ENCODE measurements around the gene PDZD2.

The PDZD2 gene

DNA sequence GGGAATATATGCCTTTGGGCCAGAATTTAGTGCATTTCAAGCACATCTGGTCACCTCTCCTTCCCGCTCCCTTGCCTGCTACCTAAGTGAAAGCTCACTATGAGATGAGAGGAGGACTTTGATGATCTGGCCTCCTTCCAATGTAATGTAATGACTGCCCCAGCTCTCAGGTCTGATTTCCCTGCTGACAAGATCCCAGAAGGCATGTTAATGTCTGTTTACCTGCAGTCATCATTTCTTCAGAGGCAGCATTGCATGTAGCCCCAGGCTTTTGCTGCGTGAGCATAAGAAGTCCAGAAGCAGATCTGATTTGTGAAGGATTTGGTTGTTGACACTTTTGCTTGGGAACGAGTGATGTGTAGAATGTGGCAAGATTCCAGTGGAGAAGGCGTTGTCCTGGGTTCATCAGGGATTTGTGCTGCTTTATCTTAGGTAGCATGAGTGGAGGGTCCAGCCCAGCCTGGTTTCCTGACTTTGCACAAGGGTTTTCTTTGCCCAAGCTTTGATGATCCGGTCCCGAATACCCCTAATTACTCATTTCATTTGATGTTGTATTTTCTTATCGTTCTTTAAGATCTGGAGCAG lies 342.5 kb downstream of the PDZD2 start:
- DNase-seq (ENCODE audit: extremely low spot score) = no peak
- TF ChIP-seq, protein P1, sequence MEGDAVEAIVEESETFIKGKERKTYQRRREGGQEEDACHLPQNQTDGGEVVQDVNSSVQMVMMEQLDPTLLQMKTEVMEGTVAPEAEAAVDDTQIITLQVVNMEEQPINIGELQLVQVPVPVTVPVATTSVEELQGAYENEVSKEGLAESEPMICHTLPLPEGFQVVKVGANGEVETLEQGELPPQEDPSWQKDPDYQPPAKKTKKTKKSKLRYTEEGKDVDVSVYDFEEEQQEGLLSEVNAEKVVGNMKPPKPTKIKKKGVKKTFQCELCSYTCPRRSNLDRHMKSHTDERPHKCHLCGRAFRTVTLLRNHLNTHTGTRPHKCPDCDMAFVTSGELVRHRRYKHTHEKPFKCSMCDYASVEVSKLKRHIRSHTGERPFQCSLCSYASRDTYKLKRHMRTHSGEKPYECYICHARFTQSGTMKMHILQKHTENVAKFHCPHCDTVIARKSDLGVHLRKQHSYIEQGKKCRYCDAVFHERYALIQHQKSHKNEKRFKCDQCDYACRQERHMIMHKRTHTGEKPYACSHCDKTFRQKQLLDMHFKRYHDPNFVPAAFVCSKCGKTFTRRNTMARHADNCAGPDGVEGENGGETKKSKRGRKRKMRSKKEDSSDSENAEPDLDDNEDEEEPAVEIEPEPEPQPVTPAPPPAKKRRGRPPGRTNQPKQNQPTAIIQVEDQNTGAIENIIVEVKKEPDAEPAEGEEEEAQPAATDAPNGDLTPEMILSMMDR (IDR thresholded peaks at IDR 0.05; ENCODE audit: control extremely low read depth, extremely low read depth, low read depth, missing control alignments) = no peak
- POLR2A ChIA-PET = no interaction called here
- CTCF ChIA-PET = no interaction called here

DNA sequence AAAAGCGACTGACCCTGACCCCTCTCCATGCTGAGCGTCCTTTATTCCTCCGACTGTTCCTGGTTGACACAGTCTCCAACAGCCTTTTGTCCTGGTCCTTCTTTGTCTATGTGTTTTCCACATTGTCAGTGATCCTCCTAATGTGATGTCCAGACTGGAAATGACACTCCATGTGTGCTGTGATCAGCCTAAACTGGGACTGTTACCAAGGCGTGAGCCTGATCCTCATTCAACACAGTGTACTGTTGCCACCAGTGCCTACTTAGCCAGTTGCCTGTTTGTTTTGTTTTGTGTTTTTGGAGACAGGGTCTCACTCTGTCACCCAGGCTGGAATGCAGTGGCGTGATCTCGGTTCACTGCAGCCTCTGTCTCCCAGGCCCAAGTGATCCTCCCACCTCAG lies 343.1 kb downstream of the PDZD2 start:
- no peak for DNase-seq (ENCODE audit: extremely low spot score)
- CTCF ChIA-PET = no interaction called here
- TF ChIP-seq, protein P1 (IDR thresholded peaks at IDR 0.05; ENCODE audit: control extremely low read depth, extremely low read depth, low read depth, missing control alignments) = no peak
- POLR2A ChIA-PET = no interaction called here

DNA sequence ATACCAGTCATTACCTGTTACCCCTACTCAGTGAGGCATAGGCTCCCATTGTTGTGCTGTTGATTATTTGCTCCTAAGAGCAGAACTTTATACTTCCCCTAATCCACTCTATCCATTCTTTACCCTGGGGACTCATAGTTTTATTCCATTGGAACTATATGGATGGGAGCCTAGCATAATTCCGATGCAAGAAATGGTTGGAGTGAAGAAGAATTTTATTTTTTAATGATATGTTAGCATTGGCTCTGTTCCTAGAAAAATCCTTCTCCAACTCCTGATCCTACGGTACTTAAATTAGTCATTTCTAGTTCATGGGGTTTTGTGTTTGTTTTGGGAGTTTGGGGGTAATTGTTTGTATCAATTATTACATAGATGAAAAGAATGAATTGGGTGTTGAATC lies 343.7 kb downstream of the PDZD2 start:
- DNase-seq (ENCODE audit: extremely low spot score) = no peak
- ChIA-PET CTCF (interaction anchor here (1.0 to 1.3 kb wide), 2 partner anchors 11 to 21 kb away, joined by 3 to 5 read pairs; no protein-coding TSS in a partner anchor), POLR2A (no interaction called here)
- TF ChIP-seq, protein P1 (IDR thresholded peaks at IDR 0.05; ENCODE audit: control extremely low read depth, extremely low read depth, low read depth, missing control alignments) = no peak

DNA sequence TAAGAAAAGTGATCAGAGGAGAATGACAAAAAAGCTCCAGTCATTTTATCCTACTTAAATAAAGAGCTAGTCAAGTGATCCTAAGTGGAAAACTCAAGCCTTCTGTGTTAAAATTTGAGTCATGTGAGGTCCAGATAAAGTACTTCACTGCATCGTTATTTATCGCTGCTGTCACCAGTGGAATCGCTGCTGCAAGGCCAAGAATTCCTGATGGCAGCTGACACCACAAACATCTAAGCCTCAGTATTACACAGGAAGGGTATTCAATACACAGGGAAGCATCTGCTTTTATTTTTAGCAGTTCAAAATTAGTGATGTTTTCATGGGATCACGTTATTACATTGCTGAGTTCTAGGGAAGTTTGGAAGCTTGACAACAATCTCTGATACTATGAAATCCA lies 344.9 kb downstream of the PDZD2 start:
- ChIA-PET POLR2A (no interaction called here), CTCF (interaction anchor here (1.3 to 1.6 kb wide), 2 partner anchors 10 to 13 kb away, joined by 5 to 6 read pairs; no protein-coding TSS in a partner anchor)
- DNase-seq (ENCODE audit: extremely low spot score) = no peak
- TF ChIP-seq, protein P1 (IDR thresholded peaks at IDR 0.05; ENCODE audit: control extremely low read depth, extremely low read depth, low read depth, missing control alignments) = no peak

DNA sequence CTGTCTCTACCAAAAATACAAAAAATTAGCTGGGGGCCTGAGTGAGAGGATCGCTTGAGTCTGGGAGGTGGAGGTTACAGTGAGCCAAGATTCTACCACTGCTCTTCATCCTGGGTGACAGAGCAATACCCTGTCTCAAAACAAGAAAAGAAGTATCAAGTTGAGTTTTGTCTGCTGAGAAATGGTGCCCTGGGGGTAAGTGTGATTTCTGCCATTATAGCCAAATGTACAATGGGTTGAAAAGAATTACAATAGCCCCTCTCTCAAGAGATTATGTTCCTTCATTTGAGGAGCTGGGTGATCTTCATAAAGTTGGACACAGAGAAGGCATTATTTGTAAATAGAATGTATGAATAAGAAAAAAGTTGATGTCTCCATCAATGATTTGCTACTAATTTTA lies 345.8 kb downstream of the PDZD2 start:
- POLR2A ChIA-PET = no interaction called here
- TF ChIP-seq, protein P1 (IDR thresholded peaks at IDR 0.05; ENCODE audit: control extremely low read depth, extremely low read depth, low read depth, missing control alignments) = no peak
- DNase-seq (ENCODE audit: extremely low spot score) = no peak
- CTCF ChIA-PET = interaction anchor here (0.8 to 1.6 kb wide), 2 partner anchors 11 to 43 kb away, joined by 3 to 6 read pairs; no protein-coding TSS in a partner anchor

DNA sequence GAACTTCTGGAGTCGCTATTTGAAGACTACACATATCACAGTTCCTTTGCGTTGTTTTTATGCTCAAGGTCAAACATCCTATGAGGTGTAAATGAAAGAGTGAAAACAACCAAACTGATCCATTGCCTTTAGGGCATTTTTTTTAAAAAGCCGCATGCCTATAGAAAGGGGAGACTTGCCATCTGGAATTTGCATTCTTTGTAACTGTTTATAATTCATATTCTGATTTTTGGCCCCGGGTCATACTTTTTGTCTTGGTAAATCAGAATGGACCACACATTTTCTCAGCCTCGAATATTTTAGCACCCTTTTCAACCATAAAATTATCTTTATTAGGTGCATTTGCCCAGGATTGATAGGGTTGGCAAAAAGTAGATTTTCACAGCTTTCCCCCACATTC lies 347.2 kb downstream of the PDZD2 start:
- POLR2A ChIA-PET = no interaction called here
- TF ChIP-seq, protein P1 (IDR thresholded peaks at IDR 0.05; ENCODE audit: control extremely low read depth, extremely low read depth, low read depth, missing control alignments) = no peak
- CTCF ChIA-PET = no interaction called here
- no peak for DNase-seq (ENCODE audit: extremely low spot score)

All from GM10248 (cell line).